NCI-H748 treated with DMSO at 0.1 percent for 48 hours (cell line): ENCODE data around the gene CLEC2L.

ENCODE experiments used
- DNase-seq: peaks from one replicate; lab custom pipeline; 2025; lab: John Stamatoyannopoulos, UW

CLEC2L gene

GRCh38 chr7:139557857-139558581 is 34.5 kb downstream of the CLEC2L start:
- DNase-seq, result no peak

- DNase-seq, result no peak
Measured at GRCh38 chr7:139559364-139560105, 36.0 kb downstream of the CLEC2L start.

GRCh38 chr7:139560199-139560598 is 36.7 kb downstream of the CLEC2L start:
- no peak for DNase-seq

- DNase-seq, result peak; percentile 68
Measured at GRCh38 chr7:139560678-139561077, 37.2 kb downstream of the CLEC2L start.

GRCh38 chr7:139562491-139562890 is 39.0 kb downstream of the CLEC2L start:
- no peak for DNase-seq

GRCh38 chr7:139562961-139563565 is 39.6 kb downstream of the CLEC2L start:
- DNase-seq, result no peak

GRCh38 chr7:139563856-139564255 is 40.4 kb downstream of the CLEC2L start:
- no peak for DNase-seq

- no peak for DNase-seq
Measured at GRCh38 chr7:139566075-139566474, 42.6 kb downstream of the CLEC2L start.

GRCh38 chr7:139566736-139567646 is 43.5 kb downstream of the CLEC2L start:
- DNase-seq, result no peak

- DNase-seq, result no peak
Measured at GRCh38 chr7:139567647-139568345, 44.3 kb downstream of the CLEC2L start.

- DNase-seq, result no peak
Measured at GRCh38 chr7:139568346-139568675, 44.8 kb downstream of the CLEC2L start.

GRCh38 chr7:139568813-139569490 is 45.5 kb downstream of the CLEC2L start:
- DNase-seq, result no peak

GRCh38 chr7:139570119-139570518 is 46.6 kb downstream of the CLEC2L start:
- DNase-seq, result no peak

- no peak for DNase-seq
Measured at GRCh38 chr7:139570626-139571025, 47.1 kb downstream of the CLEC2L start.

GRCh38 chr7:139571190-139571589 is 47.7 kb downstream of the CLEC2L start:
- no peak for DNase-seq

GRCh38 chr7:139571651-139572050 is 48.2 kb downstream of the CLEC2L start:
- DNase-seq, result no peak

- no peak for DNase-seq
Measured at GRCh38 chr7:139572071-139572470, 48.6 kb downstream of the CLEC2L start.

- no peak for DNase-seq
Measured at GRCh38 chr7:139572704-139573385, 49.4 kb downstream of the CLEC2L start.

- DNase-seq, result no peak
Measured at GRCh38 chr7:139573871-139574270, 50.4 kb downstream of the CLEC2L start.

GRCh38 chr7:139574618-139575337 is 51.3 kb downstream of the CLEC2L start:
- DNase-seq, result no peak
